Glutamatergic neuron (in vitro differentiated cells): ENCODE data around the gene IKZF3. TPM values are rescaled to one million over a fixed set of nuclear protein-coding genes. Genes with fewer than 3 reads are reported as not detected.

Source experiments
- DNase-seq: peaks from one replicate; pipeline ENCODE4 v3.0.0; 2022
- H3K27ac Mint-ChIP-seq: one replicate; pipeline ENCODE4 v1.8.0; 2020; ENCODE audit warnings: mild to moderate bottlenecking, mixed read lengths, inconsistent platforms; ENCODE audit not compliant: unreplicated experiment
- H3K27me3 Mint-ChIP-seq: one replicate; pipeline ENCODE4 v1.8.0; 2020; ENCODE audit warnings: mild to moderate bottlenecking, moderate library complexity, mixed read lengths, inconsistent platforms; ENCODE audit not compliant: unreplicated experiment
- H3K36me3 Mint-ChIP-seq: one replicate; pipeline ENCODE4 v1.8.0; 2020; ENCODE audit warnings: mild to moderate bottlenecking, mixed read lengths, inconsistent platforms; ENCODE audit not compliant: unreplicated experiment
- H3K4me1 Mint-ChIP-seq: one replicate; pipeline ENCODE4 v1.8.0; 2020; ENCODE audit warnings: mild to moderate bottlenecking, low read depth, mixed read lengths, inconsistent platforms; ENCODE audit not compliant: unreplicated experiment
- H3K4me3 Mint-ChIP-seq: one replicate; pipeline ENCODE4 v1.8.0; 2020; ENCODE audit warnings: mild to moderate bottlenecking, mixed read lengths, inconsistent platforms; ENCODE audit not compliant: unreplicated experiment
- H3K9me3 Mint-ChIP-seq: one replicate; pipeline ENCODE4 v1.8.0; 2020; ENCODE audit warnings: mild to moderate bottlenecking, moderate library complexity, mixed read lengths, inconsistent platforms; ENCODE audit not compliant: unreplicated experiment
- CTCF ChIP-seq: fragments of 200-600 bp; sonication (generic); IDR thresholded peaks from one replicate; pipeline ENCODE4 v1.5.0; 2021; ENCODE audit not compliant: partially characterized antibody, unreplicated experiment
- total RNA-seq: library from RNA; stranded (reverse); fragmentation: NEBNext Ultra II Directional; extraction: Animal tissue kit (Norgen Biotek cat#: 25700); gene quantifications from one replicate; pipeline ENCODE4 v1.2.1, GENCODE V29; 2021; ENCODE audit not compliant: unreplicated experiment

Gene IKZF3
- total RNA-seq, 1 donor from 2014 or later, result not detected

DNA sequence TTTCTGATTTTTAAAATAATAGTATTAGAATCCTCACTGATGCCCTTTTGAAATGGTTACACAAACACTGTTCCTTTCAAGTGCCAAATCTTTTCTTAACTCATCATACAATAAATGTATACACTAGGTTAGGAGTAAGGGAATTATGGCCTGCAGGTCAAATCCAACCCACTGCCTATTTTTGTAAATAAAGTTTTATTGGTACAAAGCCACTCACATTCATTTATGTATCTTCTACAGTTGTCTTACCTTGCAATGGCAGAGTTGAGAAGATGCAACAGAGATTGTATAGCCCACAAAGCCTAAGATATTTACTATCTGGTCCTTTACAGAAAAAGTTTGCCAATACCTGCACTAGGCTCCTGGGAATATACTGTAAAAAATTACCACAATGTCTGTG is 47.8 kb downstream of the IKZF3 start:
- Mint-ChIP-seq H3K27me3 (no peaks in the 10 kb centered on the region), H3K4me1 (no peaks in the 10 kb centered on the region), H3K27ac (no peak overlapping the region), H3K36me3 (peaks cover 4% of the 10 kb centered on the region), H3K4me3 (no peak overlapping the region), H3K9me3 (no peaks in the 10 kb centered on the region)
- TF ChIP-seq CTCF, result no peak
- DNase-seq, result no peak

DNA sequence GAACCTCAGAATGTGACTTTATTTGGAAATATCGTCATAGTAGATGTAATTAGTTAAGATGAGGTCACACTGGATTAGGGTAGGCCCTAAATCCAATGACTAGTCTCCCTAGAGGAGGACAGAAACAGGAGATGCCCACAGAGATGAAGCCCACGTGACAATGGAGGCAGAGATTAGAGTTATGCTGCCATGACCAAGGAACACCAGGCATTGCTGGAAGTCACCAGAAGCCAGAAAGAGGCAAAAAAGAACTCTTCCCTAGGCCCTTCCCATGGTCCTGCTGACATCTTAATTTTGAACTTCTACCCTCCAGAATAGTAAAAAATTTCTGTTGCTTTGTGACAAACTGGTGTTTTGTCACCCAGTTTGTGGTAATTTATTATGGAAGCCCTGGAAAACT is 49.6 kb downstream of the IKZF3 start:
- Mint-ChIP-seq H3K27me3 (no peaks in the 10 kb centered on the region), H3K27ac (no peak overlapping the region), H3K4me3 (no peak overlapping the region), H3K4me1 (no peaks in the 10 kb centered on the region), H3K36me3 (no peaks in the 10 kb centered on the region), H3K9me3 (no peaks in the 10 kb centered on the region)
- no peak for DNase-seq
- no peak for TF ChIP-seq CTCF

DNA sequence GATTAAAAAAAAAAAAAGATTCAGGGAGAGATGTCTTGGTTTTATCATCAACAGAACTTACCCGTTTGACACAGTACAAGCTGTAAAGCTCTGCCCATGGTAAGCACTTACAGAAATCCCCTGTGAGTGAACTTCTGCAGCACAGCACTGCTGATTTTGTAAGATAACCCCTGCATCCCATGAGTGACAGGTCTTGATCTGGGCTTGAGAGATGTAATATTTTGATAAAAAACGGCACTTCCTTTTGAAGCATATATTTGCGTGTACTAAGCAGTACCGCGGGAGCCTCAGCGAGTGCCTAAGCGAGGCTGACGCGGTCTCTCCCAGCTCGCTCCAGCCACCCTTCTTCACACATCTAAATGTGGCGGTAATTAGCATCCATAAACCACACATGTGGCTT is 50.5 kb downstream of the IKZF3 start:
- Mint-ChIP-seq H3K4me1 (no peaks in the 10 kb centered on the region), H3K9me3 (no peaks in the 10 kb centered on the region), H3K36me3 (no peaks in the 10 kb centered on the region), H3K27me3 (no peaks in the 10 kb centered on the region), H3K4me3 (no peak overlapping the region), H3K27ac (no peak overlapping the region)
- DNase-seq, result no peak
- TF ChIP-seq CTCF, result no peak

DNA sequence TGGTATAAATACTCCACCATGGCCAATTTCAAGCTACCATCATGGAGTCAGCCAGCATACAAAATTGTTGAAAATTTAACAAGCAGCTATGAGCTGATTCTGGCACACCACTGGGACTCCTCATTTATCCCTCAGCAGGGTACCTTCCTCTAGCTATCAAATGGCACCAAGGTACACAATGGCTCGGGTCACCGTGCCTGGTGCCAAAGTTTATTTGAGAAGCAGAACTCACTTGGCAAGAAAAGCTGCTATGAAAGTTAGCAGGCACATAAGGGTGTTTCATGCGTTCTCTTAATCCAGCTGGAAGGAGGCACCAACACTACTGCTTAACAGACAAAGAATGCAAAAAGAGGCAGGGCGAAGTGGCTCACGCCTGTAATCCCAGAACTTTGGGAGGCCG is 51.6 kb downstream of the IKZF3 start:
- no peaks in the 10 kb centered on the region for H3K4me1 Mint-ChIP-seq
- H3K27ac Mint-ChIP-seq, result no peak overlapping the region
- no peak overlapping the region for H3K4me3 Mint-ChIP-seq
- H3K27me3 Mint-ChIP-seq, result no peaks in the 10 kb centered on the region
- DNase-seq, result no peak
- no peaks in the 10 kb centered on the region for H3K9me3 Mint-ChIP-seq
- no peak for TF ChIP-seq CTCF
- H3K36me3 Mint-ChIP-seq, result no peaks in the 10 kb centered on the region

- Mint-ChIP-seq H3K4me3 (no peak overlapping the region), H3K9me3 (no peaks in the 10 kb centered on the region), H3K27ac (no peak overlapping the region), H3K36me3 (no peaks in the 10 kb centered on the region), H3K27me3 (no peaks in the 10 kb centered on the region), H3K4me1 (no peaks in the 10 kb centered on the region)
- no peak for TF ChIP-seq CTCF
- DNase-seq, result no peak
These were observed 53.0 kb downstream of the IKZF3 start for GRCh38 chr17:39810939-39811728.
